DND-41 (cell line): Measurements from ENCODE around the gene BSND.

Source experiments
- ATAC-seq: fragments of 200-7000 bp; cut with Tn5 transposase; 3 replicates; pipeline ENCODE4 v1.9.1; 2021; ENCODE audit warnings: low read depth; ENCODE audit not compliant: insufficient read depth
- DNase-seq: peaks from one replicate; pipeline ENCODE4 v3.0.0-alpha.2; 2020
- H2AFZ ChIP-seq: 2 replicates; pipeline ENCODE4 v1.6.0; 2012; ENCODE audit warnings: low read depth, low read length
- H3K27ac ChIP-seq: 2 replicates; pipeline ENCODE4 v1.5.1; 2012; ENCODE audit warnings: low read length, inconsistent platforms
- H3K27me3 ChIP-seq: fragments of 200-600 bp; sonication (generic); 2 replicates; pipeline ENCODE4 v1.6.0; 2012; ENCODE audit warnings: low read length, mild to moderate bottlenecking, inconsistent platforms; ENCODE audit not compliant: insufficient read depth, poor library complexity
- H3K36me3 ChIP-seq: 2 replicates; pipeline ENCODE4 v1.5.1; 2012; ENCODE audit warnings: low read length, inconsistent platforms; ENCODE audit not compliant: insufficient read depth
- H3K4me1 ChIP-seq: 2 replicates; pipeline ENCODE4 v1.5.1; 2012; ENCODE audit warnings: mild to moderate bottlenecking, low read length; ENCODE audit not compliant: insufficient read depth
- H3K4me2 ChIP-seq: 2 replicates; pipeline ENCODE4 v1.6.0; 2012; ENCODE audit warnings: mild to moderate bottlenecking, moderate library complexity, low read length, inconsistent platforms; ENCODE audit not compliant: insufficient read depth
- H3K4me3 ChIP-seq, 2 experiments: fragments of 200-600 bp in 1 of 2; shearing (Covaris generic) in 1 of 2; 2 replicates each; pipeline ENCODE4 v1.5.1; 2012 to 2016; ENCODE audit warnings: inconsistent platforms in 2 of 2, low read length in 2 of 2, mild to moderate bottlenecking in 2 of 2, low read depth in 1 of 2, moderate library complexity in 1 of 2
- H3K79me2 ChIP-seq: 2 replicates; pipeline ENCODE4 v1.6.0; 2012; ENCODE audit warnings: low read length, inconsistent platforms; ENCODE audit not compliant: insufficient read depth
- H3K9ac ChIP-seq: 2 replicates; pipeline ENCODE4 v1.6.0; 2012; ENCODE audit warnings: low read depth, mild to moderate bottlenecking, inconsistent platforms, low read length, moderate library complexity
- H3K9me3 ChIP-seq: 2 replicates; pipeline ENCODE4 v1.5.1; 2012; ENCODE audit warnings: low read length, moderate library complexity, mild to moderate bottlenecking, inconsistent platforms; ENCODE audit not compliant: insufficient read depth, severe bottlenecking
- H4K20me1 ChIP-seq: 2 replicates; pipeline ENCODE4 v1.6.0; 2012; ENCODE audit warnings: low read length; ENCODE audit not compliant: insufficient read depth
- CTCF ChIP-seq: IDR thresholded peaks from 2 replicates; pipeline ENCODE4 v1.5.1; 2012; ENCODE audit warnings: borderline replicate concordance, low read length, moderate library complexity, mild to moderate bottlenecking; ENCODE audit not compliant: poor library complexity, severe bottlenecking; ENCODE audit errors: extremely low read depth
- EZH2 ChIP-seq: IDR thresholded peaks from 3 replicates; pipeline ENCODE4 v1.6.1; 2012; ENCODE audit warnings: borderline replicate concordance, low read depth, mild to moderate bottlenecking, moderate library complexity, low read length, inconsistent platforms; ENCODE audit not compliant: severe bottlenecking

Gene BSND

GRCh38 chr1:55015123-55015522, 16.4 kb downstream of the BSND start:
- no peak overlapping the region for H2AFZ ChIP-seq
- ATAC-seq (no peak), DNase-seq (no peak)
- H3K36me3 ChIP-seq, result no peaks in the 10 kb centered on the region
- H3K27ac ChIP-seq, result no peak overlapping the region
- no peaks in the 10 kb centered on the region for H4K20me1 ChIP-seq
- H3K9me3 ChIP-seq, result no peaks in the 10 kb centered on the region
- TF ChIP-seq CTCF (no peak), EZH2 (no peak)
- H3K4me2 ChIP-seq, result no peak overlapping the region
- H3K4me1 ChIP-seq, result no peaks in the 10 kb centered on the region
- no peak overlapping the region for H3K4me3 ChIP-seq
- no peaks in the 10 kb centered on the region for H3K79me2 ChIP-seq
- no peak overlapping the region for H3K9ac ChIP-seq
- peaks cover 22% of the 10 kb centered on the region for H3K27me3 ChIP-seq

- no peak overlapping the region for H3K27ac ChIP-seq
- no peaks in the 10 kb centered on the region for H3K9me3 ChIP-seq
- no peak overlapping the region for H2AFZ ChIP-seq
- ATAC-seq (no peak), DNase-seq (no peak)
- H3K4me2 ChIP-seq, result no peak overlapping the region
- H3K4me3 ChIP-seq, result no peak overlapping the region
- H3K36me3 ChIP-seq, result no peaks in the 10 kb centered on the region
- H3K4me1 ChIP-seq, result no peaks in the 10 kb centered on the region
- no peaks in the 10 kb centered on the region for H3K79me2 ChIP-seq
- H4K20me1 ChIP-seq, result no peaks in the 10 kb centered on the region
- H3K9ac ChIP-seq, result no peak overlapping the region
- TF ChIP-seq EZH2, result no peak
- no peak for TF ChIP-seq CTCF
- H3K27me3 ChIP-seq, result peaks cover 22% of the 10 kb centered on the region
These were observed 17.2 kb downstream of the BSND start for GRCh38 chr1:55015731-55016620.

- no peak overlapping the region for H2AFZ ChIP-seq
- no peaks in the 10 kb centered on the region for H3K79me2 ChIP-seq
- no peaks in the 10 kb centered on the region for H4K20me1 ChIP-seq
- H3K4me2 ChIP-seq, result no peak overlapping the region
- H3K4me3 ChIP-seq, result no peak overlapping the region
- H3K4me1 ChIP-seq, result no peaks in the 10 kb centered on the region
- H3K36me3 ChIP-seq, result no peaks in the 10 kb centered on the region
- peaks cover 15% of the 10 kb centered on the region for H3K27me3 ChIP-seq
- DNase-seq (no peak), ATAC-seq (no peak)
- no peak overlapping the region for H3K27ac ChIP-seq
- TF ChIP-seq CTCF (no peak), EZH2 (no peak)
- H3K9ac ChIP-seq, result no peak overlapping the region
- no peaks in the 10 kb centered on the region for H3K9me3 ChIP-seq
These were observed 19.7 kb downstream of the BSND start for GRCh38 chr1:55018395-55018794.
